ENCODE results near the gene NEMF.

The NEMF gene

DNA sequence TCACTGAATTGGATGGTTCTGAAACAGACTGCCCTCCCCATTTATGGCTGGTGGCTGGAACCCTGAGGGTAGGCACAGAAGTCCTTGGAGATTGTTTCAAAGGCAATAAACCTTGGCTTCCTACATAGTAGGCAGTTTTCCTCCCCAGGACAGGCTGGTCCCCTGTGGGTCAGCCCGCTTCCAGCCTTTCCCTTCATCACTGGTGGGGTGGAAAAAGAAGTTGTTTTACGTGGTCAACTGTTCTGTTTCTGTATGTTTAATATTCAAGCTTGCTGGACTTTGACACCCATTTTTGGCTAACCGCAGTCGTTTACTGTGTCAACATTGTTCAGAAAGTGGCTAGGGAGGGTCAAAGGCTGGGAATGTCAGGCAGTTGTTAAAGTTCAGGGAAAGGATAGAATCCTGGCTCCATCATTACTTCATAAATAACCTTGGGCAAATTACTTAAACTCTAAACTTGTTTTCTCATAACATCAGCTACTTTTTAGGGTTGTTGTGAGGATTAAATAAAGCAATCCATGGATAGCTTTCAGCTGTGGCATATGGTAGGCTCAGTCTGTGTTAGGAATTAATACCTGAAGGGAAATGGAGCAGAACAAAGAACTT lies 82.3 kb downstream of the NEMF start:
- H3K4me3 ChIP-seq (replicated peaks; ENCODE audit: low read depth, low read length): peak overlapping the region; percentile 19
- DNase-seq (ENCODE audit: low read depth): no peak
- TF ChIP-seq, protein P1, sequence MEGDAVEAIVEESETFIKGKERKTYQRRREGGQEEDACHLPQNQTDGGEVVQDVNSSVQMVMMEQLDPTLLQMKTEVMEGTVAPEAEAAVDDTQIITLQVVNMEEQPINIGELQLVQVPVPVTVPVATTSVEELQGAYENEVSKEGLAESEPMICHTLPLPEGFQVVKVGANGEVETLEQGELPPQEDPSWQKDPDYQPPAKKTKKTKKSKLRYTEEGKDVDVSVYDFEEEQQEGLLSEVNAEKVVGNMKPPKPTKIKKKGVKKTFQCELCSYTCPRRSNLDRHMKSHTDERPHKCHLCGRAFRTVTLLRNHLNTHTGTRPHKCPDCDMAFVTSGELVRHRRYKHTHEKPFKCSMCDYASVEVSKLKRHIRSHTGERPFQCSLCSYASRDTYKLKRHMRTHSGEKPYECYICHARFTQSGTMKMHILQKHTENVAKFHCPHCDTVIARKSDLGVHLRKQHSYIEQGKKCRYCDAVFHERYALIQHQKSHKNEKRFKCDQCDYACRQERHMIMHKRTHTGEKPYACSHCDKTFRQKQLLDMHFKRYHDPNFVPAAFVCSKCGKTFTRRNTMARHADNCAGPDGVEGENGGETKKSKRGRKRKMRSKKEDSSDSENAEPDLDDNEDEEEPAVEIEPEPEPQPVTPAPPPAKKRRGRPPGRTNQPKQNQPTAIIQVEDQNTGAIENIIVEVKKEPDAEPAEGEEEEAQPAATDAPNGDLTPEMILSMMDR (IDR thresholded peaks at IDR 0.05; ENCODE audit: low read length, missing control alignments): no peak

DNA sequence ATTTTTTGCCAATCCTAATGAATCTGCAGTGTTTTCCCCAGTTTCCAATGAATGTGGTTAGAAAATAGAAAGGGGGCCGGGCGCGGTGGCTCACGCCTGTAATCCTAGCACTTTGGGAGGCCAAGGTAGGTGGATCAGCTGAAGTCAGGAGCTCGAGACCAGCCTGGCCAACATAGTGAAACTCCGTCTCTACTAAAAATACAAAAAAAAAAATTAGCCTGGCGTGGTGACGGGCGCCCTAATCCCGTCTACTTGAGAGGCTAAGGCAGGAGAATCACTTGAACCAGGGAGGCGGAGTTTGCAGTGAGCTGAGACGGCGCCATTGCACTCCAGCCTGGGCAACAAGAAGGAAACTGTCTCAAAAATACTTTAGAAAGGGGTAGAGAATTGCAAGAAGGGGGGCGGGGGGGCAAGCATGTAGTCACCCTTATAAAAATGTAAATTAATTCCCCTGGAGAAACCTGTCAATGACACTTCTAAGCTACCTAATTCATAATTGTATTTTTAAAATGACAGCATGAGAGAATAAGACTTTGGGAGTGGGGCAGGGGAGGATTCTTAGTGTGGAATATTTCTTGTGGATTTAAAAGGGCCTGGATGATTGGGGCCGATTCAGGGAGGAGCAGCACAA lies 82.9 kb downstream of the NEMF start:
- H3K4me3 ChIP-seq (replicated peaks; ENCODE audit: low read depth, low read length): peak overlapping the region; percentile 95
- TF ChIP-seq, protein P1 (IDR thresholded peaks at IDR 0.05; ENCODE audit: low read length, missing control alignments): no peak
- DNase-seq (ENCODE audit: low read depth): no peak

DNA sequence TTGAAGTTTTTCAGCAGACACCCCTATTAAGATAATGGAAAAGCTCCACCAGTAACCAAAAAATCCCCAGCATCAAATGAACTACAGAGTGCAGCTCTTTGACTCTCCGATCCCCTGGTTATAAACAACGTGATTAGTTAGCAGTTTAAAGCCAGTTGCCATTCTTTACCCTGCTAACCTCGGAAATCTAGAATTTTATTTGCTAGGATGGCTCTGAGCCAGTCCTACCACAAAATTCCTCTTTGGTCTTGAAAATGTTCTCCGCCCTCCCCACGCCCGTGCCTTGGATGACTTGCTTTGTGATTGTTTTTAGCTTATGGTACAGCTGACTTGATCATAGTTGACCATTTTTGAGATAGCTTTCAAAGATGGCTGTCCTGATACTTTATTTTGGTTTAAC lies 83.4 kb downstream of the NEMF start:
- TF ChIP-seq, protein P1 (IDR thresholded peaks at IDR 0.05; ENCODE audit: low read length, missing control alignments): no peak
- peak; percentile 39 for DNase-seq (ENCODE audit: low read depth)
- peak overlapping the region; percentile 95 for H3K4me3 ChIP-seq (replicated peaks; ENCODE audit: low read depth, low read length)

DNA sequence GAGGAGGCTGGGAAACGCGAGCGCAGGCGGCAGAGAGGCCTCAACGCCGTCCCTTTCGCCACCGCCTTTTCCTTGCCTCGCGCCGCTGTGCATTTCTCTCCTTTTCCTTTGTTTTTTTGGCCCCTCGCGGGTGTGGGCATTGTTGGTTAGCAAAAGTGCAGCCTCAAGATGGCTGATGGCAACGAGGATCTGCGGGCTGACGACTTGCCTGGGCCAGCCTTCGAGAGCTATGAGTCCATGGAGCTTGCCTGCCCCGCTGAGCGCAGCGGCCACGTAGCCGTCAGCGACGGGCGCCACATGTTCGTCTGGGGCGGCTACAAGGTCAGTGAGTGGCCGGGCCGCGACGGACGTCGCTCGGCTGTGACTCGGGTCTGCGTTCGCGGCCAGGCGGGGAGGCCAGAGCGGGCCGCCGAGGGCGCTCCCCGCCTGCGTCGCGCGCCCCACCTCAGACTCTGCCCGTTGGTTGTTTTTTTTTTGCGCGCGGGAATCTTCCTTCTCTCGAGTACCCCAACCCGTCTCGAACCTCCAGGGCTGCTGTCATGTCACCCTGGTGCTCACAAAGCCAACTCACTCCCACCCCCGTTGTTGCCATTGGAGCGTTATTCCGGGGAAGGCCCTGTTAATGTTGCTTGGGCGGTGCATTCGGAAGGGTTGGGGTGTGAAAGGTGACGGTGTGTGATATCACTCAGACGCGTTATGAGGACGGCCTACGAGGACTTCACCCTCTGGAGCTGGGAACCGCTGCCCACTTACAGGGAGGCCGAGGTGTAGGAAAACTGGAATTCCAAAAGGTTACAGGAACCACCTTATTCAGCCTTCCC lies 84.1 kb downstream of the NEMF start:
- peak; percentile 60 for DNase-seq (ENCODE audit: low read depth)
- TF ChIP-seq, protein P1 (IDR thresholded peaks at IDR 0.05; ENCODE audit: low read length, missing control alignments): no peak
- H3K4me3 ChIP-seq (replicated peaks; ENCODE audit: low read depth, low read length): peak overlapping the region; percentile 95

DNA sequence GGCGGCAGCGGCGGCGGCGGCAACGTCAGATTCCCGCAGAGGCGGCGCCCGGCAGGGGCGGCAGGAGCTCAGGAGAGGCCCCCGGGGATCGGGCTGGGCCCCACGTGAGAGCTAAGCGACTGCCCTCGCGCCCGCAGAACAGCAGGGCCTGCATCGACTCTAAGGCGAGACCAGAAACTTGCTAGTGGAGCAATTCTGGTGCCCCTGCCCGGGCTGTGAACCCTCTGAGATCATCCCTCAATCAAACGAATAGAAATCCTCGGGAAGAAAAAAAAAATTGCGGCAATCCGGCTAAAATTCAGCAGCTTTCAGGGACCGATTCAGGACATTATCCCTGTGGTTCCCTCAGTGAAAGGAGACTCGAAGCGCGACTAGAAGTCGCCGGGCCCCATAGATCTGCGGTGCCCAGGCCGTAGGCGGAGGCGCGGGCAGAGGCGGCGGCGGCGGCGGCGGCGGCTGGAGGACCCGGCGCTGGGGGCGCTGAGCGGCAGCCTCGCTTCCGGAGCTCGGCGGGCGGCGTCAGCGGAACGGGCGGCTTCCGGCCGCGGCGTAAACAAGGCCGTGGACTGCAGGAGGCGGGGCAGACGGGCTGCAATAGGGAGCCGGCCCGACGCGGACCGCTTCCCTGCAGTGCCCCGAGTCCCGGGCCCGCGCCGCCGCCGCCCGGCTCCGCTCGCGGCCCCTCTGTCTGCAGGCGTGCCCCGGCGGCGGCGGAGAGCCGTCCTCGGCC lies 84.9 kb downstream of the NEMF start, which contains the start of gene KLHDC2:
Gene KLHDC2, plus strand, starts transcription at position 583 of the 730 bp plus-strand sequence. CDS start 316 bp downstream, outside the sequence.
- H3K4me3 ChIP-seq (replicated peaks; ENCODE audit: low read depth, low read length): peak within 1 kb of the TSS; percentile 95
- peak; percentile 87 for DNase-seq (ENCODE audit: low read depth)
- TF ChIP-seq, protein P1 (IDR thresholded peaks at IDR 0.05; ENCODE audit: low read length, missing control alignments): no peak

DNA sequence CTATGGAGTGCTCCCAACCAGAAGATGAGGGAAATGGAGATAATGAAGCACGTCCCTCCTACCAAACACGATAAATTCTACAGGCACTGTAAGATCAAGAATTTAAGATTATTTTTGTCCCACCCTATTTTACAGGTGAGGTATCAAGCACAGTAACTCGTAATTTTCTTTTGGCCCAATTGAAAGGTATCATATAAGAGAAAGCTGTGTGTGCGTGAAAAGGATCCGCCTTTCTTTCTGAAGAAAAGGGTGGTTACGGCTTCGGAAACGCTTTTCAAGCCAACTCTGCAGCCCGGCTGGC lies 85.4 kb downstream of the NEMF start:
- no peak for DNase-seq (ENCODE audit: low read depth)
- peak overlapping the region; percentile 95 for H3K4me3 ChIP-seq (replicated peaks; ENCODE audit: low read depth, low read length)
- TF ChIP-seq, protein P1 (IDR thresholded peaks at IDR 0.05; ENCODE audit: low read length, missing control alignments): no peak

All from fibroblast of pulmonary artery (primary cell).